ENCODE measurements around the gene CCDC188.

CCDC188 gene

GRCh38 chr22:20155330-20156041, 4.6 kb upstream of the CCDC188 start:
- no peak overlapping the region for H3K4me3 ChIP-seq (ENCODE audit: low read length)
- DNase-seq (ENCODE audit: low read depth) = no peak

GRCh38 chr22:20154602-20155187, 3.8 kb upstream of the CCDC188 start:
- TF ChIP-seq CTCF (conservative IDR thresholded peaks at IDR 0.05; ENCODE audit: low read depth, low read length) = peak; percentile 5
- DNase-seq (ENCODE audit: low read depth) = no peak
- H3K4me3 ChIP-seq (ENCODE audit: low read length) = no peak overlapping the region

More at GRCh38 chr22:20155330-20156041, 4.6 kb upstream of the CCDC188 start:
- TF ChIP-seq CTCF (conservative IDR thresholded peaks at IDR 0.05; ENCODE audit: low read depth, low read length) = no peak

- no peak for DNase-seq (ENCODE audit: low read depth)
- TF ChIP-seq CTCF (conservative IDR thresholded peaks at IDR 0.05; ENCODE audit: low read depth, low read length) = no peak
- no peak overlapping the region for H3K4me3 ChIP-seq (ENCODE audit: low read length)
Measured at GRCh38 chr22:20153945-20154344, 3.1 kb upstream of the CCDC188 start.

GRCh38 chr22:20152464-20152890, 1.6 kb upstream of the CCDC188 start:
- no peak for TF ChIP-seq CTCF (conservative IDR thresholded peaks at IDR 0.05; ENCODE audit: low read depth, low read length)
- no peak overlapping the region for H3K4me3 ChIP-seq (ENCODE audit: low read length)
- no peak for DNase-seq (ENCODE audit: low read depth)

GRCh38 chr22:20151276-20151588, 377 bp upstream of the CCDC188 start:
- no peak for TF ChIP-seq CTCF (conservative IDR thresholded peaks at IDR 0.05; ENCODE audit: low read depth, low read length)
- H3K4me3 ChIP-seq (ENCODE audit: low read length) = no peak overlapping the region
- no peak for DNase-seq (ENCODE audit: low read depth)

GRCh38 chr22:20149257-20150250, 1.3 kb downstream of the CCDC188 start:
- no peak for DNase-seq (ENCODE audit: low read depth)
- TF ChIP-seq CTCF (conservative IDR thresholded peaks at IDR 0.05; ENCODE audit: low read depth, low read length) = no peak
- H3K4me3 ChIP-seq (ENCODE audit: low read length) = no peak overlapping the region
